Neuronal stem cell (in vitro differentiated cells): ENCODE results near the gene RAD54L2.

ENCODE experiments used
- DNase-seq: peaks from one replicate; pipeline ENCODE4 v3.0.0-alpha.2; 2013; ENCODE audit warnings: low spot score
- H2AFZ ChIP-seq: one replicate; pipeline ENCODE4 v1.6.1; 2013; ENCODE audit warnings: mild to moderate bottlenecking, low read length, inconsistent platforms
- H2AK5ac ChIP-seq: 2 replicates; pipeline ENCODE4 v1.6.1; 2013; ENCODE audit warnings: low read depth, mild to moderate bottlenecking, inconsistent platforms, low read length, moderate library complexity, mixed read lengths
- H2BK120ac ChIP-seq: 2 replicates; pipeline ENCODE4 v1.6.1; 2013; ENCODE audit warnings: low read depth, mild to moderate bottlenecking, inconsistent platforms, low read length, moderate library complexity, mixed read lengths
- H2BK12ac ChIP-seq: one replicate; pipeline ENCODE4 v1.6.1; 2013; ENCODE audit warnings: low read length, inconsistent platforms
- H2BK15ac ChIP-seq: 2 replicates; pipeline ENCODE4 v1.6.1; 2013; ENCODE audit warnings: mild to moderate bottlenecking, low read length, inconsistent platforms, mixed read lengths
- H2BK5ac ChIP-seq: one replicate; pipeline ENCODE4 v1.6.1; 2013; ENCODE audit warnings: inconsistent platforms, mild to moderate bottlenecking, low read length, moderate library complexity
- H3K14ac ChIP-seq: one replicate; pipeline ENCODE4 v1.6.1; 2013; ENCODE audit warnings: low read length, inconsistent platforms
- H3K18ac ChIP-seq: 2 replicates; pipeline ENCODE4 v1.6.1; 2013; ENCODE audit warnings: low read length, inconsistent platforms
- H3K23ac ChIP-seq: 2 replicates; pipeline ENCODE4 v1.6.1; 2013; ENCODE audit warnings: low read depth, mild to moderate bottlenecking, mixed read lengths, low read length, inconsistent platforms; ENCODE audit not compliant: poor library complexity
- H3K27ac ChIP-seq: replicated peaks from 3 replicates; pipeline ENCODE4 v1.5.1; 2013; ENCODE audit warnings: low read length, inconsistent platforms
- H3K27me3 ChIP-seq, 3 experiments: 2 replicates each; pipeline ENCODE4 v1.6.1; 2013; ENCODE audit warnings: low read length in 3 of 3, mild to moderate bottlenecking in 2 of 3, inconsistent platforms in 1 of 3, low read depth in 1 of 3, mixed read lengths in 1 of 3, moderate library complexity in 1 of 3; ENCODE audit not compliant: control insufficient read depth in 3 of 3, insufficient read depth in 3 of 3
- H3K36me3 ChIP-seq, 2 donors: replicated peaks in 1 of 2; 2 replicates each; pipeline ENCODE4 v1.6.1; 2013; ENCODE audit warnings: low read length in 2 of 2; ENCODE audit not compliant: control insufficient read depth in 2 of 2, insufficient read depth in 2 of 2
- H3K4ac ChIP-seq: 2 replicates; pipeline ENCODE4 v1.6.1; 2013; ENCODE audit warnings: inconsistent platforms, mild to moderate bottlenecking, low read length, moderate library complexity
- H3K4me1 ChIP-seq, 2 donors: 1 replicate in 1 of 2; 2 replicates in 1 of 2; pipeline ENCODE4 v1.6.1; 2013; ENCODE audit warnings: low read length in 2 of 2, low read depth in 1 of 2; ENCODE audit not compliant: control insufficient read depth in 2 of 2, insufficient read depth in 1 of 2
- H3K4me2 ChIP-seq: one replicate; pipeline ENCODE4 v1.6.1; 2013; ENCODE audit warnings: mild to moderate bottlenecking, low read length, inconsistent platforms; ENCODE audit not compliant: insufficient read depth, poor library complexity, severe bottlenecking
- H3K4me3 ChIP-seq, 2 donors: 2 replicates each; pipeline ENCODE4 v1.5.1; 2013; ENCODE audit warnings: low read length in 2 of 2, mild to moderate bottlenecking in 2 of 2, inconsistent platforms in 1 of 2, moderate library complexity in 1 of 2
- H3K79me1 ChIP-seq: one replicate; pipeline ENCODE4 v1.6.1; 2013; ENCODE audit warnings: low read depth, mild to moderate bottlenecking, inconsistent platforms, low read length, moderate library complexity
- H3K9ac ChIP-seq: one replicate; pipeline ENCODE4 v1.6.1; 2013; ENCODE audit warnings: mild to moderate bottlenecking, low read depth, low read length, inconsistent platforms; ENCODE audit not compliant: poor library complexity
- H3K9me3 ChIP-seq, 2 donors: replicated peaks in 1 of 2; 2 replicates each; pipeline versions ENCODE3 to v1.6.1; 2013; ENCODE audit warnings: low read length in 2 of 2, mild to moderate bottlenecking in 2 of 2, inconsistent platforms in 1 of 2, low read depth in 1 of 2, mixed read lengths in 1 of 2, moderate library complexity in 1 of 2; ENCODE audit not compliant: control insufficient read depth in 2 of 2, insufficient read depth in 1 of 2
- H4K8ac ChIP-seq: one replicate; pipeline ENCODE4 v1.6.1; 2013; ENCODE audit warnings: low read depth, mild to moderate bottlenecking, inconsistent platforms, low read length, moderate library complexity
- H4K91ac ChIP-seq: one replicate; pipeline ENCODE4 v1.6.1; 2013; ENCODE audit warnings: low read length, low read depth, mild to moderate bottlenecking, inconsistent platforms; ENCODE audit not compliant: poor library complexity
- WGBS, 2 donors: extraction: QIAGEN DNeasy Blood & Tissue Kit; methylation state at CpG; one replicate each; pipeline ENCODE4 v1.1.7; 2013; ENCODE audit warnings: missing lambda C conversion rate in 2 of 2, mixed read lengths in 1 of 2; ENCODE audit not compliant: insufficient read length in 2 of 2, insufficient replicate concordance in 1 of 2; ENCODE audit errors: extremely low coverage in 2 of 2; 5-methylcytosine and 5-hydroxymethylcytosine counted together

The RAD54L2 gene

GRCh38 chr3:51501833-51502561, 36.5 kb upstream of the RAD54L2 start:
- Histone ChIP-seq H2BK15ac (no peak overlapping the region), H3K79me1 (no peaks in the 10 kb centered on the region), H3K27me3 (no peaks in the 10 kb centered on the region), H3K14ac (no peak overlapping the region), H2AK5ac (no peak overlapping the region), H4K91ac (no peak overlapping the region), H3K4me1 (peaks cover 0 to 6% of the 10 kb centered on the region in 2 donors), H3K23ac (no peak overlapping the region), H2BK120ac (no peak overlapping the region), H3K9ac (no peak overlapping the region), H2AFZ (peak overlapping the region; percentile 81), H3K4me2 (no peak overlapping the region), H3K4me3 (no peak overlapping the region), H2BK12ac (no peak overlapping the region), H3K9me3 (no peaks in the 10 kb centered on the region), H3K4ac (no peak overlapping the region), H3K18ac (no peak overlapping the region), H3K36me3 (peaks cover 0 to 3% of the 10 kb centered on the region in 2 donors), H3K27ac (no peak overlapping the region), H2BK5ac (no peak overlapping the region), H4K8ac (no peak overlapping the region)
- peak; percentile 80 for DNase-seq
- WGBS, 2 donors, result no CpG with 5 or more reads among the region's 6 CpGs

- Histone ChIP-seq H3K4me3 (no peak overlapping the region), H3K4me2 (no peak overlapping the region), H2BK15ac (no peak overlapping the region), H2AFZ (no peak overlapping the region), H3K27me3 (no peaks in the 10 kb centered on the region), H3K79me1 (no peaks in the 10 kb centered on the region), H4K8ac (no peak overlapping the region), H2BK120ac (no peak overlapping the region), H2BK5ac (no peak overlapping the region), H3K27ac (no peak overlapping the region), H3K4ac (no peak overlapping the region), H4K91ac (no peak overlapping the region), H3K23ac (no peak overlapping the region), H3K4me1 (peaks cover 0 to 6% of the 10 kb centered on the region in 2 donors), H2AK5ac (no peak overlapping the region), H3K36me3 (peaks cover 0 to 2% of the 10 kb centered on the region in 2 donors), H2BK12ac (no peak overlapping the region), H3K14ac (no peak overlapping the region), H3K9me3 (no peaks in the 10 kb centered on the region), H3K9ac (no peak overlapping the region), H3K18ac (no peak overlapping the region)
- no peak for DNase-seq
- no CpG with 5 or more reads among the region's 2 CpGs for WGBS, 2 donors
Observed at GRCh38 chr3:51502562-51502910, 36.0 kb upstream of the RAD54L2 start.

GRCh38 chr3:51503007-51503406, 35.5 kb upstream of the RAD54L2 start:
- H2BK15ac ChIP-seq, result no peak overlapping the region
- H2AFZ ChIP-seq, result no peak overlapping the region
- DNase-seq, result no peak
- no peak overlapping the region for H4K91ac ChIP-seq
- H3K9ac ChIP-seq, result no peak overlapping the region
- H3K36me3 ChIP-seq, result no peaks in the 10 kb centered on the region
- no peak overlapping the region for H3K27ac ChIP-seq
- no peak overlapping the region for H3K14ac ChIP-seq
- H2BK12ac ChIP-seq, result no peak overlapping the region
- H3K4me2 ChIP-seq, result no peak overlapping the region
- no peak overlapping the region for H4K8ac ChIP-seq
- peak overlapping the region; percentile 22 for H2BK5ac ChIP-seq
- no CpG with 5 or more reads among the region's 2 CpGs for WGBS, 2 donors
- no peaks in the 10 kb centered on the region for H3K9me3 ChIP-seq
- no peak overlapping the region for H2BK120ac ChIP-seq
- H3K4me1 ChIP-seq, result peaks cover 0 to 6% of the 10 kb centered on the region in 2 donors
- H3K4ac ChIP-seq, result no peak overlapping the region
- H3K4me3 ChIP-seq, result no peak overlapping the region
- H3K23ac ChIP-seq, result no peak overlapping the region
- H3K18ac ChIP-seq, result no peak overlapping the region
- H3K27me3 ChIP-seq, result no peaks in the 10 kb centered on the region
- H2AK5ac ChIP-seq, result no peak overlapping the region
- no peaks in the 10 kb centered on the region for H3K79me1 ChIP-seq

- Histone ChIP-seq H2BK15ac (no peak overlapping the region), H3K27ac (no peak overlapping the region), H2BK5ac (no peak overlapping the region), H3K9ac (no peak overlapping the region), H3K9me3 (no peaks in the 10 kb centered on the region), H4K91ac (no peak overlapping the region), H3K36me3 (no peaks in the 10 kb centered on the region), H2BK120ac (no peak overlapping the region), H2AFZ (no peak overlapping the region), H3K4me1 (no peaks in the 10 kb centered on the region), H4K8ac (no peak overlapping the region), H3K27me3 (no peaks in the 10 kb centered on the region), H3K18ac (no peak overlapping the region), H3K79me1 (no peaks in the 10 kb centered on the region), H2BK12ac (no peak overlapping the region), H3K4me2 (no peak overlapping the region), H2AK5ac (no peak overlapping the region), H3K14ac (no peak overlapping the region), H3K4ac (no peak overlapping the region), H3K4me3 (no peak overlapping the region), H3K23ac (no peak overlapping the region)
- no CpG with 5 or more reads among the region's 9 CpGs for WGBS, 2 donors
- no peak for DNase-seq
Observed at GRCh38 chr3:51508255-51508654, 30.3 kb upstream of the RAD54L2 start.
